Measurements from ENCODE around the gene RGSL1. TPM values are rescaled to one million over a fixed set of nuclear protein-coding genes. Genes with fewer than 3 reads are reported as not detected.

The RGSL1 gene
- total RNA-seq (not detected), total RNA-seq (0 to 0.15 (median 0) reads per million in 29 experiments)
- total RNA-seq (2013), result not detected

DNA sequence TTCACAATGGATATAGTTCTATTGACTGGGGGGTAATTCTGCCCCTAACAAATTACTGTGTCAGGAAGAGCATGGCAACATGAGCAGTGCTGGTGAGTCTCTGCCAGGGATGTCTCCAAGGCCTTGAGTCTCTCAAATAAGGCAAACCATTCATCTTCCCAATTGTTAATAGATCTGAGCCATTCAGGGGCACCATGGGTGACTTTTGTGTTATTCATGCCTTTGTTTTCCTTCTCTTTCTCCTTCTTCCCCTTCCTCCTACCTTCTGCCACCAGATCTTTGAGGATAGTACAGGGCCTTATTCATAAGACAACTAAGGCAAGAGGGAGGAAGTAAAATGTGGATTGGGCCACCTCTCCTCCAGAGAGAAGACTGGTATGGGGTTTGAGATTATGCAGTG lies at the start of gene RGSL1:
RGSL1 (plus strand) TSS at position 60 of the 400 bp plus-strand sequence; CDS start at position 80, 20 bp downstream.
- Mint-ChIP-seq H3K27me3 (peaks cover 5 to 9% of the 10 kb centered on the region in 2 donors), H3K36me3 (no peaks in the 10 kb centered on the region), H3K4me3 (no peak within 1 kb of the TSS), H3K4me1 (peaks cover 0 to 10% (median 6%) of the 10 kb centered on the region in 3 donors), H3K27ac (no peak within 1 kb of the TSS), H3K9me3 (no peaks in the 10 kb centered on the region)
- ChIA-PET CTCF (no interaction called here), POLR2A (no interaction called here)
- Histone ChIP-seq H3K4me1 (ENCODE audit: control insufficient read depth in 1 of 2, extremely low read depth in 1 of 2, insufficient read depth in 2 of 2, low read length in 2 of 2) (no peaks in the 10 kb centered on the region), H3K4me3 (ENCODE audit: control insufficient read depth in 1 of 2, extremely low read depth in 1 of 2, low read length in 1 of 2) (no peak within 1 kb of the TSS), H3K9me3 (no peaks in the 10 kb centered on the region), H3K27ac (ENCODE audit: low read length) (no peak within 1 kb of the TSS), H3K36me3 (ENCODE audit: control insufficient read depth in 2 of 2, extremely low read depth in 1 of 2, insufficient read depth in 1 of 2, low read length in 1 of 2) (no peaks in the 10 kb centered on the region), H3K27me3 (replicated peaks in 1 of 2; ENCODE audit: control insufficient read depth in 2 of 2, extremely low read depth in 1 of 2, insufficient read depth in 2 of 2, low read length in 1 of 2) (no peaks in the 10 kb centered on the region)
- DNase-seq, result no peak
- no peak for ATAC-seq (replicated peaks in 1 of 4)

DNA sequence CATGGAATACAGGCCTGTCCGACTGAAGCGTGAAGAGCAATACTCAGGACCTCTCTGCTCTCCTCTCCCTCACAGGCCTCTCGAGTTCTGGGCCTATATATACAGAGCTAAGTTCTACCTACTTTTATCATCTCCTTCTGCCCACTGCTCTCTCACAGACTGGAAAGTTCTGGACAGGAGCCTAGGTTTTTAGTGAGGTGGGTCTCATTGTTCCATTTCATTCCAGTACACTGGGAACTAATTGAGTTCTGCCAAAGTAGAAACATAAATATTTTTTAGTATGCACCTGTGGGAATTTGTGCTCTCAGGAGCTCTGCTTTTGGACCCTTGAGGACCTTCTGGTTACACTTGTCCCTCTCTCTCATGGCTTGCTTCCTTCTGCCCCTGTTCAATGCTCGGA lies 49.4 kb upstream of the RGSL1 start, which contains the start of gene TEDDM1:
TEDDM1 (minus strand) TSS at position 101 of the 400 bp plus-strand sequence. CDS start 182 bp downstream, outside the sequence.
- H3K4me3 ChIP-seq (ENCODE audit: control insufficient read depth in 1 of 2, extremely low read depth in 1 of 2, low read length in 1 of 2), result no peak within 1 kb of the TSS
- POLR2A ChIA-PET, result no interaction called here
- Mint-ChIP-seq H3K9me3 (peaks cover 0 to 4% (median 4%) of the 10 kb centered on the region in 3 donors), H3K4me1 (peaks cover 4 to 8% (median 4%) of the 10 kb centered on the region in 3 donors), H3K27me3 (peaks cover 2 to 4% of the 10 kb centered on the region in 2 donors), H3K4me3 (no peak within 1 kb of the TSS), H3K36me3 (no peaks in the 10 kb centered on the region), H3K27ac (no peak within 1 kb of the TSS)
- H3K27ac ChIP-seq (ENCODE audit: low read length), result no peak within 1 kb of the TSS
- no peaks in the 10 kb centered on the region for H3K9me3 ChIP-seq
- 100% methylated on average over 2 of the region's 4 CpGs for WGBS (ENCODE audit: insufficient coverage)
- no peak for ATAC-seq (replicated peaks in 1 of 4)
- peaks cover 0 to 2% of the 10 kb centered on the region in 2 experiments for H3K4me1 ChIP-seq (ENCODE audit: control insufficient read depth in 1 of 2, extremely low read depth in 1 of 2, insufficient read depth in 2 of 2, low read length in 2 of 2)
- DNase-seq, result no peak
- CTCF ChIA-PET, result interaction anchor here (0.5 to 8.3 kb wide), 7 partner anchors 188 to 346 kb away, joined by 3 to 112 read pairs (median 3); no protein-coding TSS in a partner anchor
- H3K36me3 ChIP-seq (ENCODE audit: control insufficient read depth in 2 of 2, extremely low read depth in 1 of 2, insufficient read depth in 1 of 2, low read length in 1 of 2), result no peaks in the 10 kb centered on the region
- no peaks in the 10 kb centered on the region for H3K27me3 ChIP-seq (replicated peaks in 1 of 2; ENCODE audit: control insufficient read depth in 2 of 2, extremely low read depth in 1 of 2, insufficient read depth in 2 of 2, low read length in 1 of 2)

DNA sequence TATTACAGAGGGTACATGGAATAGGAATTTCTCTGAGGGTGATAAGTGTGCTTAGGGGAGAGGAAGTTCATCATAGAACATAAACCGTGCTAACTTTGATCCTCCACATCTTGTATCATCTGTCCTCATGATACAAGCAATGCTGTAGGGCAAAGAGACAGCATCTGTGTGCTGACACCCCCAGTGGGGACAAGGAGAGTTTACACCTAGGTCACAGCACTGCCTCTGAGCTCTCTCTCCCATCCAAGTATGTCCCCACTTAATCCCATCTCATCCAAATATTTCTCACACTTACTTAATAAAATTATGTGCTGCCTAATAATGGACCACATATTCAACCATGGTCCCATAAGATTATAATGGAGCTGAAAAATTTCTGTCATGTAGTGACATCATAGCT lies 45.2 kb upstream of the RGSL1 start:
- no peak overlapping the region for H3K27ac ChIP-seq (ENCODE audit: low read length)
- H3K4me1 Mint-ChIP-seq, result no peaks in the 10 kb centered on the region
- peaks cover 23 to 24% of the 10 kb centered on the region in 2 donors for H3K27me3 Mint-ChIP-seq
- no peaks in the 10 kb centered on the region for H3K9me3 ChIP-seq
- H3K36me3 Mint-ChIP-seq, result no peaks in the 10 kb centered on the region
- DNase-seq (no peak), ATAC-seq (replicated peaks in 1 of 4) (no peak)
- ChIA-PET CTCF (interaction anchor here (0.7 to 1.3 kb wide), 4 partner anchors 8 to 324 kb away, joined by 3 to 7 read pairs (median 3); no protein-coding TSS in a partner anchor), POLR2A (no interaction called here)
- H3K4me3 Mint-ChIP-seq, result no peak overlapping the region
- H3K9me3 Mint-ChIP-seq, result peaks cover 0 to 11% (median 5%) of the 10 kb centered on the region in 3 donors
- H3K27me3 ChIP-seq (replicated peaks in 1 of 2; ENCODE audit: control insufficient read depth in 2 of 2, extremely low read depth in 1 of 2, insufficient read depth in 2 of 2, low read length in 1 of 2), result peaks cover 0 to 3% of the 10 kb centered on the region in 2 experiments
- H3K4me1 ChIP-seq (ENCODE audit: control insufficient read depth in 1 of 2, extremely low read depth in 1 of 2, insufficient read depth in 2 of 2, low read length in 2 of 2), result no peaks in the 10 kb centered on the region
- 43% methylated on average over 1 of the region's 1 CpG for WGBS (ENCODE audit: insufficient coverage)
- no peak overlapping the region for H3K27ac Mint-ChIP-seq
- no peak overlapping the region for H3K4me3 ChIP-seq (ENCODE audit: control insufficient read depth in 1 of 2, extremely low read depth in 1 of 2, low read length in 1 of 2)
- no peaks in the 10 kb centered on the region for H3K36me3 ChIP-seq (ENCODE audit: control insufficient read depth in 2 of 2, extremely low read depth in 1 of 2, insufficient read depth in 1 of 2, low read length in 1 of 2)

DNA sequence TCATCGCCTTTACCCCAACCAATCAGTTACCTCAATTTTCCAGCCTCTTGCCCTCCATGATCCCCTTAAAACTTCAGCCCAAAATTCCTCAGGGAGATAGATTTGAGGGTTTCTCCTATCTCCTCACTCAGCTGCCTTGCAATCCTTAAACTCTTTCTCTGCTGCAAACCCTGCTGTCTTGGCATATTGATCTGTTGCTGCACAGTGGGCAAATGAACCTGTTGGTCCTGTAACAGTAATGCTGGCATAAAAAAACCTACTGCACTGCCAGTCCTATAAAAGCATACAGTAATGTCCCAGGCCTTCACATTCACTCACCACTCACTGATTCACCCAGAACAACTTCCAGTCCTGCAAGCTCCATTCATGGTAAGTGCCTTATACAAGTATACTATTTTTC lies 44.4 kb upstream of the RGSL1 start:
- Histone ChIP-seq H3K9me3 (no peaks in the 10 kb centered on the region), H3K27me3 (replicated peaks in 1 of 2; ENCODE audit: control insufficient read depth in 2 of 2, extremely low read depth in 1 of 2, insufficient read depth in 2 of 2, low read length in 1 of 2) (peaks cover 0 to 3% of the 10 kb centered on the region in 2 experiments), H3K4me3 (ENCODE audit: control insufficient read depth in 1 of 2, extremely low read depth in 1 of 2, low read length in 1 of 2) (no peak overlapping the region), H3K27ac (ENCODE audit: low read length) (no peak overlapping the region), H3K4me1 (ENCODE audit: control insufficient read depth in 1 of 2, extremely low read depth in 1 of 2, insufficient read depth in 2 of 2, low read length in 2 of 2) (no peaks in the 10 kb centered on the region), H3K36me3 (ENCODE audit: control insufficient read depth in 2 of 2, extremely low read depth in 1 of 2, insufficient read depth in 1 of 2, low read length in 1 of 2) (no peaks in the 10 kb centered on the region)
- Mint-ChIP-seq H3K9me3 (peaks cover 0 to 11% (median 5%) of the 10 kb centered on the region in 3 donors), H3K36me3 (no peaks in the 10 kb centered on the region), H3K4me3 (no peak overlapping the region), H3K27me3 (peaks cover 25 to 30% of the 10 kb centered on the region in 2 donors), H3K4me1 (no peaks in the 10 kb centered on the region), H3K27ac (no peak overlapping the region)
- POLR2A ChIA-PET, result no interaction called here
- no peak for DNase-seq
- WGBS (ENCODE audit: insufficient coverage), result no CpG with 5 or more reads among the region's 1 CpG
- CTCF ChIA-PET, result interaction anchor here (0.7 to 1.3 kb wide), 4 partner anchors 9 to 325 kb away, joined by 3 to 7 read pairs (median 3); no protein-coding TSS in a partner anchor
- ATAC-seq (replicated peaks in 1 of 4), result no peak

DNA sequence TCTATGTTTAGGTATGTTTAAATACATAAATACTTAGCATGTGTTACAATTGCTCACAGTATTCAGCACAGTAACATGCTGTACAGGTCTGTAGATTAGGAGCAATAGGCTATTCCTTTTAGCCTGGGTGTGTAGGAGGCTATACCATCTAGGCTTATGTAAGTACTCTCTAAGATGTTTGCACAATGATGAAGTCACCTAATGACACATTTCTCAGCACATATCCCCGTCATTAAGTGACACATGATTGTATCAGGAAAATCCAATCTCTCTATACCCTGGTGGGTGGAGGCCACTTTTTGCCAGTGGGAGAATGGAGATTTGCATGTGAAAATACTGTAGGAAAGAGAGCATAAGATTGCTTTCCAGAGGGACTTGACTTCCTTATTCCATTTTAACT lies 43.9 kb upstream of the RGSL1 start:
- Mint-ChIP-seq H3K4me3 (no peak overlapping the region), H3K36me3 (no peaks in the 10 kb centered on the region), H3K27me3 (peaks cover 25 to 30% of the 10 kb centered on the region in 2 donors), H3K27ac (no peak overlapping the region), H3K9me3 (peaks cover 0 to 11% (median 5%) of the 10 kb centered on the region in 3 donors), H3K4me1 (no peaks in the 10 kb centered on the region)
- ChIA-PET CTCF (interaction anchor here in 1 of 2 donors (1.1 kb wide), 1 partner anchor 321 kb away, joined by 3 read pairs; no protein-coding TSS in a partner anchor), POLR2A (no interaction called here)
- Histone ChIP-seq H3K36me3 (ENCODE audit: control insufficient read depth in 2 of 2, extremely low read depth in 1 of 2, insufficient read depth in 1 of 2, low read length in 1 of 2) (no peaks in the 10 kb centered on the region), H3K9me3 (no peaks in the 10 kb centered on the region), H3K27ac (ENCODE audit: low read length) (no peak overlapping the region), H3K4me3 (ENCODE audit: control insufficient read depth in 1 of 2, extremely low read depth in 1 of 2, low read length in 1 of 2) (no peak overlapping the region), H3K27me3 (replicated peaks in 1 of 2; ENCODE audit: control insufficient read depth in 2 of 2, extremely low read depth in 1 of 2, insufficient read depth in 2 of 2, low read length in 1 of 2) (peaks cover 0 to 3% of the 10 kb centered on the region in 2 experiments), H3K4me1 (ENCODE audit: control insufficient read depth in 1 of 2, extremely low read depth in 1 of 2, insufficient read depth in 2 of 2, low read length in 2 of 2) (no peaks in the 10 kb centered on the region)
- DNase-seq (no peak), ATAC-seq (replicated peaks in 1 of 4) (no peak)
- WGBS (ENCODE audit: insufficient coverage), result no CpG with 5 or more reads among the region's 1 CpG

DNA sequence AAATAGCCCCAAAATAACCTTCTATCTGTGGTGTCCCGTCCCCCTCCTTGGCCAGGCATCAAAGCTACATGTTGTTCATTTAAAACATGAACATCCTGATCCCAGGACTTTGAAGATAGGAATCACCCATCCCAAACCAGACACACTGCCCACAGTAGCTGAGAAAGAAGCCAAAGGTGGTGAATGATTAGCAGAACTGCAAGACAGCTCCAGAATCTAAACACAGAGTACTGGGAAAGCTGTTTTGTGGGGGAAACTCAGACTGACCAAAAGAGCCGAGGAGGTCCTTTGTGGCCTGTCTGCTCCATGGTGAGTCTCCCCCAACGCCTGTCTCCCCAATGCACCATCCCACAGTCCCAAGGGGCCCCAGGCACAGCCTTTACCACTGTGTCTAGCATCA lies 42.2 kb upstream of the RGSL1 start:
- Histone ChIP-seq H3K27ac (ENCODE audit: low read length) (no peak overlapping the region), H3K27me3 (replicated peaks in 1 of 2; ENCODE audit: control insufficient read depth in 2 of 2, extremely low read depth in 1 of 2, insufficient read depth in 2 of 2, low read length in 1 of 2) (peaks cover 0 to 3% of the 10 kb centered on the region in 2 experiments), H3K4me1 (ENCODE audit: control insufficient read depth in 1 of 2, extremely low read depth in 1 of 2, insufficient read depth in 2 of 2, low read length in 2 of 2) (no peaks in the 10 kb centered on the region), H3K36me3 (ENCODE audit: control insufficient read depth in 2 of 2, extremely low read depth in 1 of 2, insufficient read depth in 1 of 2, low read length in 1 of 2) (no peaks in the 10 kb centered on the region), H3K4me3 (ENCODE audit: control insufficient read depth in 1 of 2, extremely low read depth in 1 of 2, low read length in 1 of 2) (no peak overlapping the region), H3K9me3 (no peaks in the 10 kb centered on the region)
- WGBS (ENCODE audit: insufficient coverage), result 60% methylated on average over 1 of the region's 3 CpGs
- Mint-ChIP-seq H3K27me3 (peaks cover 25 to 30% of the 10 kb centered on the region in 2 donors), H3K4me3 (no peak overlapping the region), H3K9me3 (peaks cover 0 to 11% (median 5%) of the 10 kb centered on the region in 3 donors), H3K36me3 (no peaks in the 10 kb centered on the region), H3K4me1 (no peaks in the 10 kb centered on the region), H3K27ac (no peak overlapping the region)
- ATAC-seq (replicated peaks in 1 of 4) (no peak), DNase-seq (no peak)
- POLR2A ChIA-PET, result no interaction called here
- CTCF ChIA-PET, result no interaction called here
